GM12891 (cell line): ENCODE results near the gene CYFIP2.

ENCODE experiments used
- POLR2A ChIP-seq: IDR thresholded peaks from 2 replicates; pipeline ENCODE4 v1.6.1; 2011; ENCODE audit warnings: low read depth, low read length, control low read depth
- POLR2AphosphoS5 ChIP-seq: IDR thresholded peaks from 2 replicates; pipeline ENCODE4 v1.6.1; 2011; ENCODE audit warnings: low read depth, low read length, control low read depth
- SPI1 ChIP-seq: IDR thresholded peaks from 2 replicates; pipeline ENCODE4 v1.6.1; 2011; ENCODE audit warnings: low read depth, low read length, control low read depth
- TAF1 ChIP-seq: IDR thresholded peaks from 2 replicates; pipeline ENCODE4 v1.6.1; 2011; ENCODE audit warnings: low read depth, low read length, control low read depth

DNA sequence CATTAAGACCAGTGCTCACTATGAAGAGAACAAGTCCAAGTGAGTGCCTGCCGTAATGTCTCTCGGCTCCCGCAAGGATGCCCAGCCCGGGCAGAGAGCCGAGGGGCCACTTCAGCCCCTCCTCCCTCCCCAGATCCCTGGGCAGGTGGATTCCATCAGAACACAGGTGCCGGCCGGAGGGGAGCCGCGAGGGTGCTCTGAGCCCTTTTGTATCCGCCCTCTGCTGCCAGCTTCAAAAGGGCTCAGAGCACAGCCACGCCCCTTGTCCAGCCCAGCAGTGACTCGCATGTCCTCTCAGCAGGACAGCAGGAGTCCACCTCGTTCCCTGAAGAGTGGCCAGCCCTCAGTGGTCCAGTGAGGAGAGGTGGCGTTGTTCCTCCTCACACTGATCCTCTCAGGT lies 43.9 kb downstream of the CYFIP2 start:
- no peak for TF ChIP-seq SPI1
- TF ChIP-seq POLR2A = no peak
- no peak for TF ChIP-seq POLR2AphosphoS5
- TF ChIP-seq TAF1 = no peak
